HK-2 (cell line): ENCODE data around the gene KIAA1958.
"Not testable (repeated sequence)": the region's sequence is repeated elsewhere in the genome, so short reads cannot be mapped to it uniquely, and the experiment has no call there.

Experiments
- DNase-seq: peaks from one replicate; pipeline ENCODE4 v3.0.0-alpha.2; 2018; ENCODE audit not compliant: unreplicated experiment

KIAA1958 gene

GRCh38 chr9:112664531-112664930, 177.9 kb downstream of the KIAA1958 start:
- no peak for DNase-seq

GRCh38 chr9:112665347-112665746, 178.7 kb downstream of the KIAA1958 start:
- no peak for DNase-seq

GRCh38 chr9:112669326-112669725, 182.7 kb downstream of the KIAA1958 start:
- no peak for DNase-seq

GRCh38 chr9:112670991-112671625, 184.5 kb downstream of the KIAA1958 start:
- DNase-seq: no peak

- DNase-seq: not testable (repeated sequence)
Observed at GRCh38 chr9:112673221-112673620, 186.6 kb downstream of the KIAA1958 start.

GRCh38 chr9:112677040-112677439, 190.4 kb downstream of the KIAA1958 start:
- DNase-seq: no peak

GRCh38 chr9:112680731-112681402, 194.2 kb downstream of the KIAA1958 start:
- no peak for DNase-seq

- DNase-seq: no peak
Observed at GRCh38 chr9:112689161-112689740, 202.6 kb downstream of the KIAA1958 start.

- DNase-seq: no peak
Observed at GRCh38 chr9:112694706-112695555, 208.3 kb downstream of the KIAA1958 start.

GRCh38 chr9:112696461-112696860, 209.8 kb downstream of the KIAA1958 start:
- DNase-seq: no peak

- no peak for DNase-seq
Observed at GRCh38 chr9:112699230-112699629, 212.6 kb downstream of the KIAA1958 start.

- DNase-seq: no peak
Observed at GRCh38 chr9:112700085-112700484, 213.5 kb downstream of the KIAA1958 start.

- no peak for DNase-seq
Observed at GRCh38 chr9:112703304-112703703, 216.7 kb downstream of the KIAA1958 start.

- no peak for DNase-seq
Observed at GRCh38 chr9:112705768-112706427, 219.3 kb downstream of the KIAA1958 start.

GRCh38 chr9:112711050-112711689, 224.5 kb downstream of the KIAA1958 start:
- DNase-seq: peak; percentile 6

GRCh38 chr9:112712678-112713077, 226.1 kb downstream of the KIAA1958 start:
- no peak for DNase-seq

- peak; percentile 95 for DNase-seq
Observed at GRCh38 chr9:112717661-112718331, 231.2 kb downstream of the KIAA1958 start, which contains the start of gene INIP. Gene INIP (minus strand): TSS chr9:112718117. CDS start chr9:112716485, 1,632 bp downstream.
